ENCODE measurements around the gene DNHD1.

DNHD1 gene

GRCh38 chr11:6526411-6527135 is 29.5 kb downstream of the DNHD1 start:
- no peak overlapping the region for H3K9ac ChIP-seq (ENCODE audit: low read depth, low read length, poor library complexity, severe bottlenecking)
- no peaks in the 10 kb centered on the region for H3K4me1 ChIP-seq (ENCODE audit: insufficient read depth, low read length, poor library complexity, severe bottlenecking)
- no peaks in the 10 kb centered on the region for H3K27me3 ChIP-seq (ENCODE audit: insufficient read depth, low read length, poor library complexity, severe bottlenecking)
- H3K4me3 ChIP-seq (ENCODE audit: low read length, poor library complexity, severe bottlenecking), result no peak overlapping the region
- TF ChIP-seq, protein P1, sequence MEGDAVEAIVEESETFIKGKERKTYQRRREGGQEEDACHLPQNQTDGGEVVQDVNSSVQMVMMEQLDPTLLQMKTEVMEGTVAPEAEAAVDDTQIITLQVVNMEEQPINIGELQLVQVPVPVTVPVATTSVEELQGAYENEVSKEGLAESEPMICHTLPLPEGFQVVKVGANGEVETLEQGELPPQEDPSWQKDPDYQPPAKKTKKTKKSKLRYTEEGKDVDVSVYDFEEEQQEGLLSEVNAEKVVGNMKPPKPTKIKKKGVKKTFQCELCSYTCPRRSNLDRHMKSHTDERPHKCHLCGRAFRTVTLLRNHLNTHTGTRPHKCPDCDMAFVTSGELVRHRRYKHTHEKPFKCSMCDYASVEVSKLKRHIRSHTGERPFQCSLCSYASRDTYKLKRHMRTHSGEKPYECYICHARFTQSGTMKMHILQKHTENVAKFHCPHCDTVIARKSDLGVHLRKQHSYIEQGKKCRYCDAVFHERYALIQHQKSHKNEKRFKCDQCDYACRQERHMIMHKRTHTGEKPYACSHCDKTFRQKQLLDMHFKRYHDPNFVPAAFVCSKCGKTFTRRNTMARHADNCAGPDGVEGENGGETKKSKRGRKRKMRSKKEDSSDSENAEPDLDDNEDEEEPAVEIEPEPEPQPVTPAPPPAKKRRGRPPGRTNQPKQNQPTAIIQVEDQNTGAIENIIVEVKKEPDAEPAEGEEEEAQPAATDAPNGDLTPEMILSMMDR (conservative IDR thresholded peaks at IDR 0.05; ENCODE audit: low read length), result no peak
- TF ChIP-seq EZH2phosphoT487 (IDR thresholded peaks at IDR 0.05; ENCODE audit: borderline replicate concordance), result no peak
- H3K4me2 ChIP-seq (ENCODE audit: low read depth, low read length, poor library complexity, severe bottlenecking), result no peak overlapping the region
- H3K9me2 ChIP-seq (replicated peaks; ENCODE audit: low read depth, low read length), result no peaks in the 10 kb centered on the region
- no peaks in the 10 kb centered on the region for H3K9me3 ChIP-seq (ENCODE audit: insufficient read depth, low read depth, low read length)
- no peak overlapping the region for H2AFZ ChIP-seq (ENCODE audit: low read length)
- no peaks in the 10 kb centered on the region for H4K20me1 ChIP-seq (ENCODE audit: insufficient read depth, low read length, poor library complexity, severe bottlenecking)
- H3K79me2 ChIP-seq (ENCODE audit: insufficient read depth, low read length), result no peaks in the 10 kb centered on the region
- no peaks in the 10 kb centered on the region for H3F3A ChIP-seq (ENCODE audit: low read depth)
- H3K36me3 ChIP-seq (ENCODE audit: insufficient read depth, low read length), result no peaks in the 10 kb centered on the region

GRCh38 chr11:6529266-6529665 is 32.2 kb downstream of the DNHD1 start:
- Histone ChIP-seq H3K79me2 (ENCODE audit: insufficient read depth, low read length) (no peaks in the 10 kb centered on the region), H3K9me3 (ENCODE audit: insufficient read depth, low read depth, low read length) (no peaks in the 10 kb centered on the region), H2AFZ (ENCODE audit: low read length) (no peak overlapping the region), H3K9me2 (replicated peaks; ENCODE audit: low read depth, low read length) (no peaks in the 10 kb centered on the region), H3K36me3 (ENCODE audit: insufficient read depth, low read length) (no peaks in the 10 kb centered on the region), H3F3A (ENCODE audit: low read depth) (no peaks in the 10 kb centered on the region), H3K4me1 (ENCODE audit: insufficient read depth, low read length, poor library complexity, severe bottlenecking) (no peaks in the 10 kb centered on the region), H4K20me1 (ENCODE audit: insufficient read depth, low read length, poor library complexity, severe bottlenecking) (no peaks in the 10 kb centered on the region), H3K4me3 (ENCODE audit: low read length, poor library complexity, severe bottlenecking) (no peak overlapping the region), H3K9ac (ENCODE audit: low read depth, low read length, poor library complexity, severe bottlenecking) (no peak overlapping the region), H3K4me2 (ENCODE audit: low read depth, low read length, poor library complexity, severe bottlenecking) (no peak overlapping the region), H3K27me3 (ENCODE audit: insufficient read depth, low read length, poor library complexity, severe bottlenecking) (no peaks in the 10 kb centered on the region)
- TF ChIP-seq, protein P1 (conservative IDR thresholded peaks at IDR 0.05; ENCODE audit: low read length), result no peak
- no peak for TF ChIP-seq EZH2phosphoT487 (IDR thresholded peaks at IDR 0.05; ENCODE audit: borderline replicate concordance)

DNA sequence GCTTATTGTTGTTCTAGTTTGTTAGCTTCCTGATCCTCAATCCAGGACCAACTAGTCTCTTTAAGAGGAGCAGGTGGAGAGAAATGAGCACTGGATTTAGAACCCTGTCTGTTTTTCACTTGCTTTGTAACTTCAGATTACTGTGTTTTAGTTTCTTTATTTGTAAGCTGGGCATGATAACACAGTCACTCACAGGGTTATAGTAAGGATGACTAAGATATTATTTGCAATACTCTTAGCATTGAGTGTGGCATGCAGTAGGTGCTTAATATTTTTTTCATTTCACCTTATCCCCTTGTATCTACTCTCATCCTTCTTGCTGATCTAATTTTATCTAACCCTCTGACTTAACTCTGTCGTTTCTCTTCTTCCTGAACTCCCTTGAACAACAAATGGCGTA is 33.8 kb downstream of the DNHD1 start:
- Histone ChIP-seq H3K4me2 (ENCODE audit: low read depth, low read length, poor library complexity, severe bottlenecking) (no peak overlapping the region), H3F3A (ENCODE audit: low read depth) (no peaks in the 10 kb centered on the region), H3K36me3 (ENCODE audit: insufficient read depth, low read length) (no peaks in the 10 kb centered on the region), H3K4me3 (ENCODE audit: low read length, poor library complexity, severe bottlenecking) (no peak overlapping the region), H3K9me3 (ENCODE audit: insufficient read depth, low read depth, low read length) (no peaks in the 10 kb centered on the region), H3K79me2 (ENCODE audit: insufficient read depth, low read length) (no peaks in the 10 kb centered on the region), H4K20me1 (ENCODE audit: insufficient read depth, low read length, poor library complexity, severe bottlenecking) (no peaks in the 10 kb centered on the region), H3K9ac (ENCODE audit: low read depth, low read length, poor library complexity, severe bottlenecking) (no peak overlapping the region), H3K9me2 (replicated peaks; ENCODE audit: low read depth, low read length) (no peaks in the 10 kb centered on the region), H2AFZ (ENCODE audit: low read length) (no peak overlapping the region), H3K4me1 (ENCODE audit: insufficient read depth, low read length, poor library complexity, severe bottlenecking) (no peaks in the 10 kb centered on the region), H3K27me3 (ENCODE audit: insufficient read depth, low read length, poor library complexity, severe bottlenecking) (no peaks in the 10 kb centered on the region)
- TF ChIP-seq EZH2phosphoT487 (IDR thresholded peaks at IDR 0.05; ENCODE audit: borderline replicate concordance), result no peak
- TF ChIP-seq, protein P1 (conservative IDR thresholded peaks at IDR 0.05; ENCODE audit: low read length), result no peak

Data from Loucy (cell line).